CD14-positive monocyte (primary cell): ENCODE measurements around the gene OR2T11. TPM values are rescaled to one million over a fixed set of nuclear protein-coding genes. Genes with fewer than 3 reads are reported as not detected.
A peak's percentile ranks its signal among the peaks of the same experiment; 100 is the strongest.

ENCODE experiments used
- DNase-seq, 3 donors: peaks; one replicate each; pipeline ENCODE4 v3.0.0-alpha.2; 2011 to 2022
- H2AFZ ChIP-seq: 2 replicates; pipeline ENCODE4 v1.6.0; 2012; ENCODE audit warnings: mild to moderate bottlenecking, low read depth, low read length, inconsistent platforms; ENCODE audit not compliant: insufficient read depth, poor library complexity, severe bottlenecking
- H3K27ac ChIP-seq, 2 donors: 1 replicate in 1 of 2; 2 replicates in 1 of 2; pipeline ENCODE4 v1.5.1; 2012 to 2013; ENCODE audit warnings: low read length in 2 of 2, control low read depth in 1 of 2, inconsistent platforms in 1 of 2, low read depth in 1 of 2, mild to moderate bottlenecking in 1 of 2
- H3K27me3 ChIP-seq, 2 donors: one replicate each; pipeline versions ENCODE4 v1.6.0 to v1.6.1; 2011 to 2013; ENCODE audit warnings: low read length in 2 of 2; ENCODE audit not compliant: control insufficient read depth in 2 of 2, insufficient read depth in 2 of 2
- H3K36me3 ChIP-seq, 2 donors: replicated peaks in 1 of 2; 1 replicate in 1 of 2; 2 replicates in 1 of 2; pipeline versions ENCODE4 v1.5.1 to v1.6.1; 2012 to 2013; ENCODE audit warnings: low read length in 2 of 2, control low read depth in 1 of 2, inconsistent platforms in 1 of 2, mild to moderate bottlenecking in 1 of 2; ENCODE audit not compliant: insufficient read depth in 2 of 2, control insufficient read depth in 1 of 2
- H3K4me1 ChIP-seq, 2 donors: 1 replicate in 1 of 2; 2 replicates in 1 of 2; pipeline versions ENCODE4 v1.5.1 to v1.6.1; 2012 to 2013; ENCODE audit warnings: low read length in 2 of 2, control low read depth in 1 of 2, inconsistent platforms in 1 of 2, mild to moderate bottlenecking in 1 of 2, moderate library complexity in 1 of 2; ENCODE audit not compliant: insufficient read depth in 2 of 2, control insufficient read depth in 1 of 2
- H3K4me2 ChIP-seq: replicated peaks from 2 replicates; pipeline ENCODE3; 2012; ENCODE audit warnings: low read length, moderate library complexity, mild to moderate bottlenecking; ENCODE audit not compliant: poor library complexity, severe bottlenecking; ENCODE audit errors: extremely low read depth
- H3K4me3 ChIP-seq, 3 experiments: fragments of 200-600 bp in 1 of 3; sonication (generic) in 1 of 3; replicated peaks in 1 of 3; 1 replicate in 2 of 3; 2 replicates in 1 of 3; pipeline ENCODE4 v1.5.1; 2011 to 2013; ENCODE audit warnings: low read length in 3 of 3, mild to moderate bottlenecking in 3 of 3, control low read depth in 2 of 3, low read depth in 2 of 3, inconsistent platforms in 1 of 3, moderate library complexity in 1 of 3
- H3K79me2 ChIP-seq: 2 replicates; pipeline ENCODE4 v1.6.0; 2012; ENCODE audit warnings: mild to moderate bottlenecking, control low read depth, inconsistent platforms, low read length, moderate library complexity; ENCODE audit not compliant: insufficient read depth
- H3K9ac ChIP-seq: 2 replicates; pipeline ENCODE4 v1.6.0; 2017; ENCODE audit warnings: low read length, mild to moderate bottlenecking; ENCODE audit not compliant: insufficient read depth, poor library complexity, severe bottlenecking
- H3K9me3 ChIP-seq, 2 donors: replicated peaks in 1 of 2; 1 replicate in 1 of 2; 2 replicates in 1 of 2; pipeline versions ENCODE4 v1.5.1 to v1.6.1; 2012 to 2013; ENCODE audit warnings: low read length in 2 of 2, control low read depth in 1 of 2; ENCODE audit not compliant: control insufficient read depth in 1 of 2, insufficient read depth in 1 of 2
- H4K20me1 ChIP-seq: 2 replicates; pipeline ENCODE4 v1.6.0; 2012; ENCODE audit warnings: mild to moderate bottlenecking, low read length, control low read depth, moderate library complexity; ENCODE audit not compliant: insufficient read depth
- H3K27ac Mint-ChIP-seq, 7 donors: one replicate each; pipeline ENCODE4 v1.8.0; 2020; ENCODE audit warnings: mild to moderate bottlenecking in 7 of 7, mixed read lengths in 7 of 7, moderate library complexity in 6 of 7, inconsistent platforms in 2 of 7
- H3K27me3 Mint-ChIP-seq, 3 donors: one replicate each; pipeline ENCODE4 v1.8.0; 2021 to 2022; ENCODE audit warnings: low read depth in 3 of 3, mild to moderate bottlenecking in 3 of 3, mixed read lengths in 3 of 3, moderate library complexity in 3 of 3, inconsistent platforms in 1 of 3
- H3K36me3 Mint-ChIP-seq, 2 donors: one replicate each; pipeline ENCODE4 v1.8.0; 2020; ENCODE audit warnings: mixed read lengths in 2 of 2, inconsistent platforms in 1 of 2, mild to moderate bottlenecking in 1 of 2
- H3K4me1 Mint-ChIP-seq: one replicate; pipeline ENCODE4 v1.8.0; 2020; ENCODE audit warnings: mild to moderate bottlenecking, mixed read lengths
- H3K4me3 Mint-ChIP-seq, 2 donors: one replicate each; pipeline ENCODE4 v1.8.0; 2020; ENCODE audit warnings: mild to moderate bottlenecking in 2 of 2, mixed read lengths in 2 of 2, moderate library complexity in 1 of 2
- H3K9me3 Mint-ChIP-seq, 7 donors: one replicate each; pipeline ENCODE4 v1.8.0; 2020 to 2022; ENCODE audit warnings: mixed read lengths in 7 of 7, mild to moderate bottlenecking in 6 of 7, moderate library complexity in 6 of 7, inconsistent platforms in 2 of 7
- CTCF ChIP-seq: fragments of 200-600 bp; IDR thresholded peaks from one replicate; pipeline ENCODE4 v1.8.0; 2022; ENCODE audit warnings: antibody characterized with exemption, mild to moderate bottlenecking
- WGBS: methylation state at CpG from one replicate; pipeline ENCODE4 v1.1.5; 2013; ENCODE audit warnings: missing lambda C conversion rate; ENCODE audit not compliant: insufficient coverage; 5-methylcytosine and 5-hydroxymethylcytosine counted together
- intact Hi-C, 2 donors: fragments of 100-400 bp; cut with micrococcal nuclease; formaldehyde crosslinking; loops; one replicate each; pipeline versions ENCODE4 v1.15.0 to v1.15.1; 2023
- polyA plus RNA-seq, 3 donors: library from polyadenylated mRNA; depleted of rRNA in 1 of 3; unstranded in 2 of 3; stranded (reverse) in 1 of 3; fragments of 300-500 nt in 2 of 3; fragments of >200 nt in 1 of 3; fragmentation: Illumina TruSeq in 2 of 3; gene quantifications; 1 replicate in 2 of 3; 2 replicates in 1 of 3; pipeline ENCODE4 v1.2.3, GENCODE V29; 2012 to 2021

The OR2T11 gene
- polyA plus RNA-seq, 3 donors = not detected

- DNase-seq = peak; percentile 1 to 4 (median 3)
- Mint-ChIP-seq H3K27me3 (peaks cover 0 to 1% (median 0%) of the 10 kb centered on the region in 3 donors), H3K4me3 (no peak overlapping the region), H3K27ac (no peak overlapping the region), H3K9me3 (peaks cover 0 to 3% (median 0%) of the 10 kb centered on the region in 7 donors), H3K4me1 (peaks cover 3% of the 10 kb centered on the region), H3K36me3 (no peaks in the 10 kb centered on the region)
- intact Hi-C loops = no loop called here
- no peaks in the 10 kb centered on the region for H3K36me3 ChIP-seq
- no peaks in the 10 kb centered on the region for H3K79me2 ChIP-seq
- H3K27ac ChIP-seq = no peak overlapping the region
- H3K9me3 ChIP-seq = no peaks in the 10 kb centered on the region
- no peak overlapping the region for H3K9ac ChIP-seq
- H3K4me1 ChIP-seq = no peaks in the 10 kb centered on the region
- H3K4me2 ChIP-seq = no peak overlapping the region
- H4K20me1 ChIP-seq = no peaks in the 10 kb centered on the region
- no peaks in the 10 kb centered on the region for H3K27me3 ChIP-seq
- TF ChIP-seq CTCF = no peak
- H2AFZ ChIP-seq = no peak overlapping the region
- H3K4me3 ChIP-seq = no peak overlapping the region
- WGBS = no CpG with 5 or more reads among the region's 2 CpGs
These were observed 38.3 kb downstream of the OR2T11 start for GRCh38 chr1:248596615-248597014.

- Histone ChIP-seq H2AFZ (no peak overlapping the region), H3K9ac (no peak overlapping the region), H3K4me1 (no peaks in the 10 kb centered on the region), H3K36me3 (no peaks in the 10 kb centered on the region), H3K27me3 (no peaks in the 10 kb centered on the region), H3K4me3 (no peak overlapping the region), H4K20me1 (no peaks in the 10 kb centered on the region), H3K27ac (no peak overlapping the region), H3K79me2 (no peaks in the 10 kb centered on the region), H3K4me2 (no peak overlapping the region), H3K9me3 (no peaks in the 10 kb centered on the region)
- Mint-ChIP-seq H3K27me3 (no peaks in the 10 kb centered on the region), H3K9me3 (peaks cover 0 to 3% (median 2%) of the 10 kb centered on the region in 7 donors), H3K4me3 (no peak overlapping the region), H3K27ac (no peak overlapping the region), H3K4me1 (peaks cover 3% of the 10 kb centered on the region), H3K36me3 (no peaks in the 10 kb centered on the region)
- no peak for TF ChIP-seq CTCF
- 97% methylated on average over 5 of the region's 5 CpGs for WGBS
- intact Hi-C loops = no loop called here
- DNase-seq = no peak
These were observed 41.7 kb downstream of the OR2T11 start for GRCh38 chr1:248593226-248593625.
